H1 (cell line): ENCODE measurements around the gene FOXN3. TPM values are rescaled to one million over a fixed set of nuclear protein-coding genes. Genes with fewer than 3 reads are reported as not detected.
A peak's percentile ranks its signal among the peaks of the same experiment; 100 is the strongest.

Source experiments
- CTCF ChIA-PET: fragments of 300-600 bp; sonication (Branson Sonifier 250); formaldehyde crosslinking; loops from one replicate; lab custom pipeline; 2021; ENCODE audit not compliant: partially characterized antibody; lab: Charles Lee
- POLR2A ChIA-PET: fragments of 300-600 bp; sonication (Branson Sonifier 250); formaldehyde crosslinking; loops from one replicate; lab custom pipeline; 2021; ENCODE audit warnings: inconsistent platforms; ENCODE audit not compliant: partially characterized antibody; lab: Charles Lee
- DNase-seq, 2 experiments: peaks; one replicate each; pipeline versions ENCODE4 v3.0.0 to v3.0.0-alpha.2; 2010 to 2022; ENCODE audit warnings: low spot score in 2 of 2, low read depth in 1 of 2, mixed read lengths in 1 of 2
- FAIRE-seq: peaks from 2 replicates; lab custom pipeline; 2011; peaks lifted over from hg19 to GRCh38; lab: Jason Lieb, UNC
- H2AFZ ChIP-seq: 2 replicates; pipeline ENCODE4 v1.8.1; 2012; ENCODE audit warnings: low read length, inconsistent platforms
- H2AK5ac ChIP-seq: 2 replicates; pipeline ENCODE4 v1.6.1; 2013; ENCODE audit warnings: low read depth, low read length
- H2BK120ac ChIP-seq: replicated peaks from 2 replicates; pipeline ENCODE3; 2013; ENCODE audit warnings: low read depth, low read length, inconsistent platforms
- H2BK12ac ChIP-seq: 2 replicates; pipeline ENCODE4 v1.6.1; 2013; ENCODE audit warnings: low read depth, low read length
- H2BK15ac ChIP-seq: 2 replicates; pipeline ENCODE4 v1.6.1; 2013; ENCODE audit warnings: low read length
- H2BK20ac ChIP-seq: 2 replicates; pipeline ENCODE4 v1.6.1; 2013; ENCODE audit warnings: low read length
- H2BK5ac ChIP-seq: 2 replicates; pipeline ENCODE4 v1.6.1; 2013; ENCODE audit warnings: low read depth, low read length
- H3K14ac ChIP-seq: 2 replicates; pipeline ENCODE4 v1.6.1; 2013; ENCODE audit warnings: inconsistent platforms; ENCODE audit not compliant: insufficient read length
- H3K18ac ChIP-seq: 2 replicates; pipeline ENCODE4 v1.6.1; 2013; ENCODE audit warnings: low read length; ENCODE audit errors: extremely low read depth
- H3K23ac ChIP-seq: 2 replicates; pipeline ENCODE4 v1.6.1; 2013; ENCODE audit warnings: inconsistent platforms; ENCODE audit not compliant: insufficient read length
- H3K23me2 ChIP-seq: 2 replicates; pipeline ENCODE4 v1.6.1; 2013; ENCODE audit warnings: low read depth, low read length
- H3K27ac ChIP-seq: 2 replicates; pipeline ENCODE4 v1.6.1; 2011; ENCODE audit warnings: low read depth, low read length, inconsistent platforms
- H3K27me3 ChIP-seq, 4 experiments: replicated peaks in 1 of 4; 1 replicate in 1 of 4; 2 replicates in 3 of 4; pipeline versions ENCODE4 v1.6.1 to v1.8.1; 2011 to 2013; ENCODE audit warnings: low read length in 3 of 4, mild to moderate bottlenecking in 3 of 4, inconsistent platforms in 2 of 4, mixed read lengths in 2 of 4, moderate library complexity in 1 of 4; ENCODE audit not compliant: control insufficient read depth in 3 of 4, insufficient read depth in 3 of 4; ENCODE audit errors: extremely low read depth in 1 of 4
- H3K36me3 ChIP-seq, 4 experiments: 2 replicates each; pipeline versions ENCODE4 v1.6.1 to v1.8.1; 2011 to 2013; ENCODE audit warnings: mild to moderate bottlenecking in 4 of 4, low read length in 3 of 4, moderate library complexity in 2 of 4, control low read depth in 1 of 4, inconsistent platforms in 1 of 4; ENCODE audit not compliant: insufficient read depth in 4 of 4, control insufficient read depth in 2 of 4
- H3K4ac ChIP-seq: replicated peaks from 2 replicates; pipeline ENCODE3; 2013; ENCODE audit warnings: low read length, low read depth, mixed read lengths, inconsistent platforms; ENCODE audit not compliant: insufficient read length
- H3K4me1 ChIP-seq, 4 experiments: replicated peaks in 1 of 4; 1 replicate in 1 of 4; 2 replicates in 3 of 4; pipeline versions ENCODE4 v1.6.1 to v1.8.1; 2011 to 2013; ENCODE audit warnings: low read length in 3 of 4, inconsistent platforms in 2 of 4, mixed read lengths in 1 of 4; ENCODE audit not compliant: insufficient read depth in 4 of 4, control insufficient read depth in 3 of 4
- H3K4me2 ChIP-seq, 2 experiments: 2 replicates each; pipeline versions ENCODE4 v1.6.1 to v1.8.1; 2011 to 2013; ENCODE audit warnings: low read depth in 2 of 2, low read length in 2 of 2, control low read depth in 1 of 2, inconsistent platforms in 1 of 2, mild to moderate bottlenecking in 1 of 2; ENCODE audit not compliant: insufficient read depth in 1 of 2
- H3K4me3 ChIP-seq, 4 experiments: fragments of 200-600, 300-600 bp in 1 of 4; sonication (generic), shearing (Covaris generic), sonication (Bioruptor Twin) in 1 of 4; 2 replicates each; pipeline versions ENCODE4 v1.5.1 to v1.8.1; 2011 to 2016; ENCODE audit warnings: low read length in 4 of 4, low read depth in 3 of 4, control low read depth in 2 of 4, inconsistent platforms in 2 of 4, mild to moderate bottlenecking in 2 of 4, mixed read lengths in 1 of 4, moderate library complexity in 1 of 4; ENCODE audit not compliant: insufficient read depth in 2 of 4; ENCODE audit errors: extremely low read depth in 1 of 4
- H3K56ac ChIP-seq: replicated peaks from 2 replicates; pipeline ENCODE3; 2013; ENCODE audit warnings: low read depth, mild to moderate bottlenecking, mixed read lengths, low read length, inconsistent platforms; ENCODE audit not compliant: insufficient read length
- H3K79me1 ChIP-seq: 2 replicates; pipeline ENCODE4 v1.6.1; 2013; ENCODE audit warnings: low read depth, low read length, control low read depth
- H3K79me2 ChIP-seq, 2 experiments: 2 replicates each; pipeline versions ENCODE4 v1.6.1 to v1.8.1; 2012 to 2013; ENCODE audit warnings: low read length in 2 of 2, mild to moderate bottlenecking in 2 of 2, inconsistent platforms in 1 of 2; ENCODE audit not compliant: insufficient read depth in 2 of 2, control insufficient read depth in 1 of 2
- H3K9ac ChIP-seq, 4 experiments: replicated peaks in 1 of 4; 1 replicate in 1 of 4; 2 replicates in 3 of 4; pipeline versions ENCODE4 v1.6.1 to v1.8.1; 2011 to 2013; ENCODE audit warnings: low read depth in 3 of 4, low read length in 3 of 4, control low read depth in 2 of 4, mild to moderate bottlenecking in 2 of 4, moderate library complexity in 2 of 4, inconsistent platforms in 1 of 4; ENCODE audit errors: extremely low read depth in 1 of 4
- H3K9me3 ChIP-seq, 2 experiments: 2 replicates each; pipeline versions ENCODE4 v1.6.1 to v1.8.1; 2012 to 2013; ENCODE audit warnings: mild to moderate bottlenecking in 2 of 2, moderate library complexity in 2 of 2, control low read depth in 1 of 2, inconsistent platforms in 1 of 2, low read depth in 1 of 2, low read length in 1 of 2, mixed read lengths in 1 of 2; ENCODE audit not compliant: insufficient read depth in 2 of 2
- H4K20me1 ChIP-seq, 2 experiments: replicated peaks in 1 of 2; 2 replicates each; pipeline versions ENCODE3 to v1.8.1; 2011 to 2013; ENCODE audit warnings: inconsistent platforms in 2 of 2, low read length in 2 of 2, mild to moderate bottlenecking in 1 of 2; ENCODE audit not compliant: insufficient read depth in 2 of 2, control insufficient read depth in 1 of 2
- H4K5ac ChIP-seq: 2 replicates; pipeline ENCODE4 v1.6.1; 2013; ENCODE audit warnings: low read length, low read depth, mixed read lengths, inconsistent platforms; ENCODE audit not compliant: insufficient read length
- H4K8ac ChIP-seq: 2 replicates; pipeline ENCODE4 v1.8.0; 2013; ENCODE audit warnings: mild to moderate bottlenecking, moderate library complexity, low read length, inconsistent platforms; ENCODE audit not compliant: insufficient read depth; ENCODE audit errors: extremely low read depth
- H4K91ac ChIP-seq: replicated peaks from 2 replicates; pipeline ENCODE3; 2013; ENCODE audit warnings: low read length, mixed read lengths, inconsistent platforms; ENCODE audit not compliant: insufficient read length
- BACH1 ChIP-seq: IDR thresholded peaks from 2 replicates; pipeline ENCODE4 v1.6.1; 2012; ENCODE audit warnings: low read length, improper control_type of control experiment
- GTF2F1 ChIP-seq: IDR thresholded peaks from 2 replicates; pipeline ENCODE4 v1.6.1; 2012; ENCODE audit warnings: low read depth, low read length, improper control_type of control experiment, borderline replicate concordance
- HDAC2 ChIP-seq, 2 experiments: fragments of 300-600 bp in 1 of 2; sonication (generic) in 1 of 2; IDR thresholded peaks; 2 replicates each; pipeline ENCODE4 v1.6.1; 2011 to 2012; ENCODE audit warnings: low read depth in 2 of 2, low read length in 2 of 2, mild to moderate bottlenecking in 2 of 2, moderate library complexity in 2 of 2, borderline replicate concordance in 1 of 2, inconsistent platforms in 1 of 2
- KDM1A ChIP-seq: fragments of 200-600, 300-600 bp; sonication (generic); IDR thresholded peaks from 2 replicates; pipeline ENCODE4 v1.7.1; 2016; ENCODE audit warnings: mild to moderate bottlenecking, low read length, borderline replicate concordance
- KDM4A ChIP-seq: IDR thresholded peaks from one replicate; pipeline ENCODE4 v1.7.1; 2012; ENCODE audit warnings: low read depth, mild to moderate bottlenecking, moderate library complexity, low read length, inconsistent platforms; ENCODE audit not compliant: severe bottlenecking
- KDM5A ChIP-seq: fragments of 200-600 bp; IDR thresholded peaks from 2 replicates; pipeline ENCODE4 v1.7.1; 2012; ENCODE audit warnings: mild to moderate bottlenecking, low read length, inconsistent platforms, mixed read lengths
- POU5F1 ChIP-seq: IDR thresholded peaks from 2 replicates; pipeline ENCODE4 v1.6.1; 2011; ENCODE audit warnings: low read depth, mild to moderate bottlenecking, low read length, moderate library complexity
- RXRA ChIP-seq: IDR thresholded peaks from 2 replicates; pipeline ENCODE4 v1.6.1; 2011; ENCODE audit warnings: low read depth, mild to moderate bottlenecking, low read length, moderate library complexity; ENCODE audit not compliant: insufficient read depth
- SIN3A ChIP-seq, 2 experiments: IDR thresholded peaks in 1 of 2; conservative IDR thresholded peaks in 1 of 2; 2 replicates each; pipeline ENCODE4 v1.6.1; 2011 to 2012; ENCODE audit warnings: low read length in 2 of 2, improper control_type of control experiment in 1 of 2, low read depth in 1 of 2, mild to moderate bottlenecking in 1 of 2
- SRF ChIP-seq: IDR thresholded peaks from 2 replicates; pipeline ENCODE4 v1.6.1; 2011; ENCODE audit warnings: mild to moderate bottlenecking, low read depth, low read length, moderate library complexity
- WGBS, 2 experiments: shearing (Covaris generic) in 1 of 2; methylation state at CpG; one replicate each; pipeline versions ENCODE4 v1.1.6 to v1.1.7; 2013 to 2015; ENCODE audit warnings: low lambda C conversion rate in 2 of 2, mixed read lengths in 2 of 2, inconsistent platforms in 1 of 2, low coverage in 1 of 2, missing lambda C conversion rate in 1 of 2; ENCODE audit not compliant: insufficient replicate concordance in 2 of 2, insufficient coverage in 1 of 2, insufficient read length in 1 of 2; ENCODE audit errors: extremely low coverage in 1 of 2, missing lambda C conversion rate in 1 of 2; 5-methylcytosine and 5-hydroxymethylcytosine counted together
- polyA plus RNA-seq, 7 experiments: library from polyadenylated mRNA; depleted of rRNA in 3 of 7; stranded (reverse) in 5 of 7; unstranded in 2 of 7; fragments of >200 nt in 5 of 7; fragments of 200-250 nt in 2 of 7; gene quantifications; 1 replicate in 5 of 7; 2 replicates in 1 of 7; 4 replicates in 1 of 7; pipeline versions ENCODE4 v1.2.1 to v1.2.3, GENCODE V29; 2011 to 2013; ENCODE audit warnings: missing spikeins in 2 of 7, mixed read lengths in 2 of 7
- total RNA-seq: library from RNA; stranded (reverse); fragmentation: NEBNext Ultra II Directional; extraction: Animal tissue kit (Norgen Biotek cat#: 25700); gene quantifications from 2 replicates; pipeline ENCODE4 v1.2.1, GENCODE V29; 2021

FOXN3 gene
- total and polyA plus RNA-seq, 2 of the 8 experiments (the other 6 are each of a cell fraction or from before 2014, with no cell fraction given): 52.6 to 178 TPM

DNA sequence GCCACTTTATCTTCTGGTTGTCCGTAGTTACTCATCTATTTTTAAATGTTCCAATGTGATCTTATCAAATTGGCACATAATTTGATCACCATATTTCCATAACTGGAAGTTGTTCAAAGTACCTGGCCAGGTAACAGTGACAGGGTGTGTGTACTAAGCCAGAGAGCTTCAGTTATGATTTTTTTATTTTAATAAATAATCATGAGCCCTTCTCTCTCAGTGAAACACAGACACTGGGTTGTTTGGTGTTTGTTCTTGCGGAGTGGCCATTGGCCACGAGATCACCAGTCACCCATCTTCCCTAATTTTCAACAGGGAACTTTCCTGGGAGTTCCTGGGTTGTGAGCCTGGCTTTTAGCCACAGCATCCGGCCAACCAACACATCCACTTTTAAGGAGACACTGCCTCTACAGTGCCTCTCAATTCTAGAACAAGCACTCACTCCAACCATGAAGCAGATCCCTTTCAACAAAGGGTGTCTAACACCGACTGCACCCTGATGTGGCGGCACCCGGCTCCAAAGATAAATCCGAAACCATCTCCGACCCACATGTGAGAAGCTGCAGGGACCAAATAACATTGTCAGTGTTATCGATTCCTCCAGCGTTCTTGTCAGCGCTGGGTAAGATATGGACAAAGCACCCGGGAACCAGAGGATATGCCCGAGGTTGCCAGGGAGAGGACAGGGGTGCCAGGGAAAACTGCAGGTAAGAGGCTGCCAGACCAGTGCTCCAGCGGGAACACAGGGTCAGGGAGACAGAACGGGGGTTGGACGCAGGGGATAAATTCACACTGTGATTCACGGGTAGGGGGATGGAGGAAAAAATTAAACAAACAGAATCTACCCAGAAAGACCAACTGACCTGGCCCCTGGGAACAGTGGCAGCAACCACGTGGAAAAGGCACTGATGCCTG lies 49.9 kb downstream of the FOXN3 start:
- ChIA-PET CTCF (interaction anchor here (1.1 to 1.3 kb wide), 2 partner anchors 8 to 509 kb away, joined by 3 to 6 read pairs; no protein-coding TSS in a partner anchor), POLR2A (interaction anchor here (3.6 kb wide), 1 partner anchor 8 kb away, joined by 8 read pairs; no protein-coding TSS in a partner anchor)
- Histone ChIP-seq H3K27me3 (no peaks in the 10 kb centered on the region), H2BK15ac (no peak overlapping the region), H3K4me2 (no peak overlapping the region), H3K79me2 (peaks cover 36 to 93% of the 10 kb centered on the region in 2 experiments), H3K14ac (no peak overlapping the region), H3K4me1 (peaks cover 2 to 27% (median 18%) of the 10 kb centered on the region in 4 experiments), H3K9me3 (no peaks in the 10 kb centered on the region), H2BK12ac (no peak overlapping the region; the same call in 1 of the 2 replicates), H2BK20ac (no peak overlapping the region), H3K23ac (no peak overlapping the region), H4K5ac (no peak overlapping the region), H3K23me2 (no peaks in the 10 kb centered on the region; the same call in 1 of the 2 replicates), H3K79me1 (peaks cover 15% of the 10 kb centered on the region), H3K27ac (no peak overlapping the region), H2AK5ac (no peak overlapping the region), H2AFZ (no peak overlapping the region), H3K4ac (no peak overlapping the region), H4K8ac (no peak overlapping the region), H4K91ac (no peak overlapping the region), H3K9ac (no peak overlapping the region; a peak in 1 of 7 replicates), H3K56ac (no peak overlapping the region), H4K20me1 (peaks cover 5 to 7% of the 10 kb centered on the region in 2 experiments), H3K4me3 (no peak overlapping the region), H3K18ac (no peak overlapping the region), H2BK5ac (0 out of 2 replicates have a peak overlapping the region, but pooled peaks have one; percentile 31), H2BK120ac (no peak overlapping the region), H3K36me3 (peaks cover 0 to 6% (median 0%) of the 10 kb centered on the region in 4 experiments; a peak in 2 of 8 replicates)
- no peak for DNase-seq
- no peak for FAIRE-seq
- 91% methylated on average over 19 of the region's 19 CpGs; no CpG with 5 or more reads in 1 of the 2 experiments for WGBS, 2 experiments
- TF ChIP-seq HDAC2 (IDR thresholded peaks at IDR 0.05; ENCODE audit: borderline replicate concordance in 1 of 2, low read depth in 2 of 2, low read length in 2 of 2): no peak
- no peak for TF ChIP-seq SIN3A (conservative IDR thresholded peaks at IDR 0.05 in 1 of 2, IDR thresholded peaks at IDR 0.05 in 1 of 2; ENCODE audit: low read depth in 1 of 2, low read length in 2 of 2)
- TF ChIP-seq POU5F1: no peak
- no peak for TF ChIP-seq KDM5A
- no peak for TF ChIP-seq SRF
- no peak for TF ChIP-seq KDM1A
- TF ChIP-seq KDM4A: no peak
- TF ChIP-seq GTF2F1: no peak
- no peak for TF ChIP-seq BACH1
- no peak for TF ChIP-seq RXRA
